NCI-H69 (cell line): ENCODE measurements around the gene COQ10A.
"Not testable (repeated sequence)": the region's sequence is repeated elsewhere in the genome, so short reads cannot be mapped to it uniquely, and the experiment has no call there.

Experiments used
- DNase-seq: peaks from one replicate; lab custom pipeline; 2025; lab: John Stamatoyannopoulos, UW

Gene COQ10A

GRCh38 chr12:56243731-56244181, 23.0 kb upstream of the COQ10A start:
- DNase-seq = no peak

GRCh38 chr12:56244494-56244893, 22.2 kb upstream of the COQ10A start:
- DNase-seq = no peak

- no peak for DNase-seq
These were observed 18.8 kb upstream of the COQ10A start for GRCh38 chr12:56247923-56248322.

- DNase-seq = no peak
These were observed 18.0 kb upstream of the COQ10A start for GRCh38 chr12:56248711-56249110.

GRCh38 chr12:56252649-56253048, 14.1 kb upstream of the COQ10A start:
- no peak for DNase-seq

- DNase-seq = no peak
These were observed 13.7 kb upstream of the COQ10A start for GRCh38 chr12:56253091-56253490.

GRCh38 chr12:56255671-56256070, 11.1 kb upstream of the COQ10A start:
- no peak for DNase-seq

GRCh38 chr12:56256326-56256960, 10.3 kb upstream of the COQ10A start:
- no peak for DNase-seq

- no peak for DNase-seq
These were observed 9.7 kb upstream of the COQ10A start for GRCh38 chr12:56257071-56257470.

- DNase-seq = peak; percentile 72
These were observed 9.2 kb upstream of the COQ10A start for GRCh38 chr12:56257491-56258067.

- DNase-seq = peak; percentile 87
These were observed 8.5 kb upstream of the COQ10A start, which contains the start of gene ANKRD52 for GRCh38 chr12:56258068-56258819. Gene ANKRD52 (minus strand): TSS chr12:56258384. CDS start chr12:56258269, 115 bp downstream.

GRCh38 chr12:56258820-56259183, 7.9 kb upstream of the COQ10A start:
- DNase-seq = peak; percentile 52

- no peak for DNase-seq
These were observed 6.4 kb upstream of the COQ10A start for GRCh38 chr12:56260380-56260779.

- DNase-seq = no peak
These were observed 5.8 kb upstream of the COQ10A start for GRCh38 chr12:56260921-56261320.

GRCh38 chr12:56261503-56262232, 5.1 kb upstream of the COQ10A start:
- DNase-seq = no peak

GRCh38 chr12:56262955-56263354, 3.8 kb upstream of the COQ10A start:
- DNase-seq = peak; percentile 8

- DNase-seq = not testable (repeated sequence)
These were observed 562 bp upstream of the COQ10A start for GRCh38 chr12:56266068-56266692.

GRCh38 chr12:56267443-56268071, 815 bp downstream of the COQ10A start:
- DNase-seq = no peak

GRCh38 chr12:56271031-56271430, 4.3 kb downstream of the COQ10A start:
- peak; percentile 32 for DNase-seq

GRCh38 chr12:56272468-56272867, 5.7 kb downstream of the COQ10A start:
- not testable (repeated sequence) for DNase-seq

- no peak for DNase-seq
These were observed 7.6 kb downstream of the COQ10A start for GRCh38 chr12:56274299-56274698.
